HuH-7 (cell line): ENCODE results near the gene IRGQ.
"Not testable (repeated sequence)": the region's sequence is repeated elsewhere in the genome, so short reads cannot be mapped to it uniquely, and the experiment has no call there.

Experiments
- DNase-seq: peaks from one replicate; pipeline ENCODE4 v3.0.0; 2011; ENCODE audit warnings: low spot score

Gene IRGQ

DNA sequence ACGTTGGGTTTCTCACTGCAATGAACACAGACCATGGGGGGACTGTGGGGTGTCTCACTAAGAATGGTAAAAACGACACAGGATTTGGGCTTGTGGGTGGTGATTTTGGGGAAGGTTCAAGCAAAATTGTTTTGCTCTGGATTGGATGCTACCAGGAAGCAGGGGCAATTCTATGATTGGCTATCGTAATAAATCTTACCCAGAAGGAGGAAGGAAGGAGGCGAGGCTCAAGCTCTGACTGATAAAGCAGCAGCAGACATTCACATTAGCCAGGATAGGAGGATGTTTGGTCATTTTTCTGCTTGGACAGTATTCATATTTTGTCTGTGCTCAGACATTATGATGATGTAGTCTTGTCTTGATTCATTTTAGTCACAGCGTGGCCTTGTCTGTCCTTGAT lies 1.9 kb upstream of the IRGQ start:
- no peak for DNase-seq

DNA sequence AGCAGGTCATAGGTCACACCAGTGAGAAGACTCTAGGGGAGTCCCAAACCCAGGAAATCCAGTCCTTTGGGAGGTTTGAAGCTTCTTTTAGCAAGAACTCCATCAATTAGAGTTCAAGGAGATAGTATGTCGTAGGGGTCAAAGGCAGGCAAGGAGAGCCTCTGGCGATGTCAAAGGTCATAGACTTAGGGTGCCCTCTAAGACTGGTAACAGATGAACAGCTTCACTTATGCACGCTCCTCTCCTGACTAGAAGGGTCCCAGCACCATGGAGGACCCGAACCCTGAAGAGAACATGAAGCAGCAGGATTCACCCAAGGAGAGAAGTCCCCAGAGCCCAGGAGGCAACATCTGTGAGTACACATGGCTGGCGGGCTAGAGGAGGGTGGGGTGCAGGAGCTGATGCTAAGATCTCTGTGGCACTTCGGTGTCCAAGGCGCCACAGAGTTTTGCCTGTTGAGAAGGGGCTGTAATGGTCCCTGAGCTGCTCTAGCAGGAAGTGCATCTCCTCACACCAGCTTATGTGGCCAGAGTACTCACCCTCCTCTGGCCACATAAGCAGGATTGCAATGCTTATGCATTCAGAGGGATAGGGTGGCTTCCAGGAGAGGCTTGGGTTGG lies 1.0 kb upstream of the IRGQ start:
- no peak for DNase-seq

DNA sequence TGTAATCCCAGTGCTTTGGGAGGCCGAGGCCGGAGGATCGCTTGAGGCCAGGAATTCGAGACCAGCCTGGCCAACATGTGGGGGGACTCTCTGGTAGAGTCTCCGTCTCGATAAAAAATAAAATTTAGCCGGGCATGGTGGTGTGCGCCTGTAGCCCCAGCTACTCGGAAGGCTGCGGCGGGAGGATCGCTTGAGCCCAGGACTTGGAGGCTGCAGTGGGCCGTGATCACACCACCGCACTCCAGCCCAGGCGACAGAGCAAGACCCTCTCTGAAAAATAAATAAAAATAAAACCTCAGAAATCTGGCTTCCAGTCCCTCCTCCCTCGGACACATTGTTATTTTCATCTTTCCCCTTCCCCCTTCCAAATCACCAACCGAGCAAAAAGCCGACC lies 332 bp downstream of the IRGQ start:
- no peak for DNase-seq

DNA sequence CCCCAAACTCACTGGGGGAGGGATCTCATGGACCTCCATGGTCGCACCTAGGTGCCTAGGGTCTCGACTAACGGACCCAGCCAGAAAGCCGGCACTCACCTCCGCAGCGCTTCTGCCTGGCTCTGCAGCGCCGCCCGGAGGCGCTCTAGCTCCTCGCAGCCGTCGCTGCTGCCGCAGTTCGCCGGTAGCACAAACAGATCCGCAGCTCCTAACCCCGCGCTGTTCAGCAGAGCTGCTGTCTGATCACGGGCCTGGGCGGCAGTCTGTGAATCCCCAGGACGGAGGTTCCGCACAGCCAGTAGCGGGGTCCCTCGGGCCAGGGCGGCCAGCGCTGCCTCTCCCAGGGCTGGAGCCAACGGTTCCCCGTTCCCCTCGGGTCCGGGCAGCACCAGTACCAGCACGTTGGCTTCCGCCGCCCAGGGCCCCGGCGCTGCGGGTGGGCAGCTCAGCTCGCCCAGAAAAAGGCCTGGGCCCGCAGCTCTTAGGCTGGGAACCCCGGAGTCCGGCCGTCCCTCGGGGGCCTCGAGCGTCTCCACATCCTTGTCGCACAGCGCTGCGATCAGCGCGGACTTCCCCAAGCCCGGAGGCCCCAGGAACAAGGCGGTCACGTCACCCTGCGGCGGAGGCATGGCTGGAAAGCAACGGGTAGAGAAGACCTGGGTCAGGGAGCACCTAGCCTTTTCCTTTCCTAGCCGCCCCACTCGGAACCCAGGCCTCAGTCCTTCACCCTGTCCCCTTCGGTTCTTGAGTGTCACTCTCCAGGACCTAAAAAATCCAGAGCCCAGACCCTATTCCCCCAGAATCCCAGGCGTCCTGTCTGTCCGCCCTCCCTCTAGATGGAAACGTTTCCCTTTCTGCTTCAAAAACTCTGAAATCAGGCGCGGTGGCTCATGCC lies 977 bp downstream of the IRGQ start:
- DNase-seq: peak; percentile 78

DNA sequence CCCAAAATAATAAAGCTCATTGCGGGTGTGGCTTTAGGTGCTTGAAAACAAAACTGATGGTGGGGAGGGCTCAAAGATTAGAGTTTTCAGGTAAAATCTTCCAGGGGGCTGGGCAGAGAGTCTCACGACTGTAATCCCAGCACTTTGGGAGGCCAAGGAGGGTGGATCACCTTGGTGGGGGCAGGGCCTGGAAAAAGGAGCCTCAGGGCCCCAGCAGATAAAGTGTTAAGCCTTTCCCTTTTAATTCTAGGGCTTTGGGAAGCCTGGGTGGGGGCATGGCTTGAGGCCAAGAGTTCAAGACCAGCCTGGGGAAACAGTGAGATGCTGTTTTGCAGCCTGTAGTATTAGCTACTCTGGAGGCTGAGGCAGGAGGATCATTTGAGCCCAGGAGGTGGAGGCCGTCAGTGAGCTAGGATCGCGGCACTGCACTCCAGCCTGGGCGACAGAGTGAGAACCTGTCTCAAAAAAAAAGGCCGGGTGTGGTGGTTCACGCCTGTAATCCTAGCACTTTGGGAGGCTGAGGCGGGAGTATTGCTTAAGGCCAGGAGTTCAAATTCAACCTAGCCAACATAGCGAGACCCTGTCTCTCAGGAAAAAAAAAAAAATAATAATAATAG lies 1.7 kb downstream of the IRGQ start:
- DNase-seq: no peak

DNA sequence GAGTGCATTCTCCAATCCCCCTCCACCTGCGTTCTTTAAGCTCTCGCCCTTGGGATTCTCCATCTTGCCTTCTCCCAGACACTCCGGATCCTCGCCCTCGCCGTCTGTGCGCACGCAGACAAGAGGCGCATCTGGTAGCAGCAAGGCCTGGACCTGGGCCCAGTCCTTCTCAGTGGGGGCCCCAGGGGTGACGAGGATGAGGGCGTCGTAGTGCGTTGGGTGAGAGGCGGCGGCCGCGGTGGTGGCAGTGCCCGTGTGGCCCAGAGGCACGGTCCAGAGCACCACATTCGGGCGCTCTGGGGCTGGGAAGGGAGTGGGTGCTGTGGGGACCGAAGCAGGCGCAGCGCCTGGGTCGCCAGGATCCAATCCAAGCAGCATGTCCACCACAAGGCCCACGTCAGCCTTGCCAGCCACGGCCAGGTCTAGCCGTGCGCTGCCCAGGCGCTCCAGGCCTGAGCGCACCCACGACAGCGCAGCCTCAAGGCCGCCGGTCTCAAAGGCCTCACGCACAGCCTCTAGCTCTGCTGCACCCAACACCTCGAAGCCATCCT lies 3.1 kb downstream of the IRGQ start:
- no peak for DNase-seq

DNA sequence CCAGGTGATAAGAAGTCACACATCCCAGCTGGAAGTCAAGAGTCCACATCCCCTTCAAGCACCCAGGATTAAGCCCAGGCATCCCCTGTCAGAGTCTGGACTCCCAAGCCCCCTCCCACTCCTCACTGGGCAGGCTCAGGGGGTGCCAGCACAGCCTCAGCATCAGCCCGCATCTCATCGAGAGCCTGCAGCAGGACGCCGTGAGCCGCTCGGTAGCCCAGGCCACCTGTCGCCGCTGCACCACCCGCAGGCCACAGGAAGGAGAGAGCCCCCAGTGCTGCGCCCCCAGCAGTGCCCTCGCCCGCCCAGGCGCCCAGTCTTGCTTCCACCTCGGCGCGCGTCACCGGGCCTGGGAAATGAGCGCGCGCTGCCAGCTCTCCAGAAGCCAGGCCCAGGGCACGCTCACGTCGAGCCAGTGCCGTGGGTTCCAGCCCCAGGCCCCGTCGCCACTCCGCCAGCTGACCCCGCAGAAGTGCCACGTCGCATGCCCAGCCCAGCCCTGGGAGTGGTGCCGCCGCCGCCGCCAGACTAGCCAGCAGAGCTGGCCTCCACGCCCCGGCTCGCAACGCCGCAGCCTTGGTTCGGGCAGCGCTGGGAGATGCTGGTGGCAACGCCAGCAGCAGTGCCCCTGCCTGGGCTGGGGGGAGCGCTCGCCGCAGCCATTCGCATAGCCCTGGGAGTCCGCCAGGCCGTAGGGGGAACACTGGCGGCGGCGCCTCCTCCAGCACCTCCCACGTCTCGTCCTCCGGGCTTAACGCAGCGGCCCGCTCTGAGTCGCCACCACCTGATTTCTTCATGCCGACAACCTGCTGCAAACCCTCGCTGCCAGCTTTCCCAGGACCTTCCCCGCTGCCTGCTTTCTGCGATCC lies 3.8 kb downstream of the IRGQ start:
- DNase-seq: no peak

DNA sequence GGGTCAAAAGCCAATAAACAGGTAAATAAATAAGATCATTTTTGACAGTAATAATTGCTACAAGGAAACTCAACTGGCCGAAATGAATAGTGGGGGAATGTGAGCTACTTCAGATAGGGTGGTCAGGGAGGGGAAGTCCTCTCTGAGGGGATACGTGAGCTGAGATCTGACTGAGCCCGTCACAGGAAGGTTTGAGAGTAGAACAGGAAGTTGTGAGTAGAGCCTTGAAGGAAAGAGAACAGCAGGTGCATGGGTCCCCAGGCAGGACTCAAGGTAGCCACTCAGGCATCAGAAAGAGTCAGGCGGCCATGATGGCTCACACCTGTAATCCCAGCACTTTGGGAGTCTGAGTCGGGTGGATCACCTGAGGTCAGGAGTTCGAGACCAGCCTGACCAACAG lies 6.3 kb downstream of the IRGQ start:
- DNase-seq: no peak

DNA sequence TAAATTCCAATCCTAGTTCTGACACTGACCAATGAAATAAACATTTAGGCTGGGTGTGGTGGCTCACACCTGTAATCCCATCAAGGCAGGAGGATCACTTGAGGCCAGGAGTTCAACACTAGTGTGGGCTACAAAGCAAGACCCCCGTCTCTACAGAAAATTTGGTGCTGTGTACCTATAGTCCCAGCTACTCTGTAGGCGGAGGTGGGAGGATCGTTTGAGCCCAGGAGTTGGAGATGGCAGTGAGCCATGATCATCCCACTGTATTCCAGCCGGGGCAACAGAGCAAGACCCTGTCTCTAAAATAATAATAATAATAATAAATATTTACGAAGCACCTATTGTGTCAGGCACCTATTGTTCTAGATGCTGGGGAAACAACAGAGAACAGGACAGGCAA lies 6.7 kb downstream of the IRGQ start:
- DNase-seq: no peak

DNA sequence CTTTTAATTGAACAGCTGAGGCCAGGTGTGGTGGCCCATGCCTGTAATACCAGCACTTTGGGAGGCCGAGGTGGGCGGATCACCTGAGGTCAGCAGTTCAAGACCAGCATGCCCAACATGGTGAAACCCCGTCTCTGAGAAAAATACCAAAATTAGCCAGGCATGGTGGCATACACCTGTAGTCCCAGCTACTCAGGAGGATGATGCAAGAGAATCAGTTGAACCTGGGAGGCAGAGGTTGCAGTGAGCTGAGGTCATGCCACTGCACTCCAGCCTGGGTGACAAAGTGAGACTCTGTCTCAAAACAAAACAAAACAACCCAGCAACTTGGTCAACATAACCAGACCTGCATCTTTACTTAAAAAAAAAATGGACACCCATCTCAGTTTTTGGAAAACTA lies 8.9 kb downstream of the IRGQ start:
- not testable (repeated sequence) for DNase-seq

DNA sequence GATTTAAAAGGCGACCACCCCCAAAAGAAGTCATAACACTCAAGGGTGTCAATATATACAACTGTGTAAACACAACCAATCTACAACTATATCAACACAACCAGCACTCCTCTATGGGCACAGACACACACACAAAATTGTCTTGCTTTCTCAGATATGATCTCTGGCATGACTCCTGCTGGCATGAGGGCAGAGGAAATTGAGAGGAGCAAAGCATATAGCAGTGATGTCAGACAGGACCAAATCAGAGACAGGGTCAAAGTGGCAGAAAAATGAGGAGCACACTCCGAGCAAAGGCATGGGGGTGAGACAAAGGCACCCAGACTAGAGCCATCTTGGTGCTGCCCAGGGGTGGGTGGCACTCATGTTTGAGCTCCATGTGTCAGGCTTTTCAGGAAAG lies 9.6 kb downstream of the IRGQ start:
- no peak for DNase-seq

DNA sequence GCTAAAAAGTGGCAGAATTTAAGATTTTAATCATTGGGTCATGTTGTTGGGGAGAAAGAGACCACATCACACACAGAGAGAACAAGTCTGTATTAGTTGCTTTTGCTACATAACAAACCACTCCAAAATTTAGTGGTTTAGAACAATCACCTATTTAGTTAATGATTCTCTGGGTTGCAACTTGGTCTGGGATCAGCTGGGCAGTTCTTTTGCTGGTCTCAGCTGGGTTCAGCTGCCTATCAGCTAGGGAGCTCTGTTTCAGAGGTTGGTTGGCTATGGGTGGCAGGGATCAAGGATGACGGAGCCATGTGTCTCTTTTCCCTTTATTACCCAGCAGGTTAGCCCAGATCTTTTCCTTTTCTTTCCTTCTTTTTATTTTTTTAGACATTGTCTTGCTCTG lies 11.4 kb downstream of the IRGQ start:
- no peak for DNase-seq

DNA sequence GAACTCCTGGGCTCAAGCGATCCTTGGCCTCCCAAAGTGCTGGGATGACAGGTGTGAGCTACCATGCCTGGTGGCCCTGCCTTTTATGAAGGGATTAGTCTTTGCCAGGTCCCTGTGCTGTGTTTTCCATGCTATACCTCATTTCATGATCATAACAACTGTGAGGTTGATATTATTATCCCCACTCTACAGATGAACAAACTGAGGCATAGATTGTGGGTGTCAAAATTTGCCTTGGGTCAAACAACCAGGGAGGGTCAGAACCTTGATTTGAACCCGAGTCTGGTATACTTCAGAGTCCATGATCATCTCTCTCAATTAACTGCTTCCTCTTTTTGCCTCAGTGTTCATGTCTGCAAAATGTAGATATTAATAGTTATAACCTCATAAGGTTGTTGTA lies 13.4 kb downstream of the IRGQ start:
- no peak for DNase-seq

DNA sequence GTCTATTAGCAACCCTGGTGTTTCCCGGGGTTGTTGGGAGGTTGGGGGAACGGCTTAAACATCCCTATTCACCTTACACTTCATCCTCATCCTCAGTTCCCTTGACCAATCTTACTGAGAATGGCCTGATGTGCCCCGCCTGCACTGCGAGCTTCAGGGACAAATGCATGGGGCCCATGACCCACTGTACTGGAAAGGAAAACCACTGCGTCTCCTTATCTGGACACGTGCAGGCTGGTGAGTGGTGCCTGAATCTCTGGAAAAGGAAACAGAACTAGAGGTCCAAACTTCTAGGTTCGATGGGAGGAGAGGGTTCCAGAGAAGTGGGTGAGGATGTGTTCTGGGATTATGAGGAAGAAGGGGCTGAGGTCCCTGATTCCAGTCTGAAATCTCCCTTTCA lies 14.5 kb downstream of the IRGQ start:
- no peak for DNase-seq

DNA sequence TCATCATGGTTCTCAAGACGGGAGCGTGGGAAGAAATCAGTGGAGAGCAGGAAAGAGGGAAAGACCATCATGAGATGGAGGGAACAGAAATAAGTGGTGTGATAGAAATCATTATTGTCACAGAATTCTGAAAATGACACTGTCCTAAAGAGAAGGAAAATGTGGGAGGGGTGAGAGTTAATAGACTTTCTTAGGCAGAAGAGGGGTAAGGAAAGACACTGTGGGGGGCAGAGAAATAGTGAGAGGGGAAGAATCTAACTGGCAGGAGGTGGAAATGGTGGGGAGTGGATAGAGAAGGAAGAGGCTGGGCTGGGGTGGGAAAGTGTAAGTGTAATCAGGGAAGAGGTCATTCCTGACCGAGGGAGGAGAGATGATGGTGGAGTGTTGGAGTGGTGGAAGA lies 17.1 kb downstream of the IRGQ start:
- no peak for DNase-seq

DNA sequence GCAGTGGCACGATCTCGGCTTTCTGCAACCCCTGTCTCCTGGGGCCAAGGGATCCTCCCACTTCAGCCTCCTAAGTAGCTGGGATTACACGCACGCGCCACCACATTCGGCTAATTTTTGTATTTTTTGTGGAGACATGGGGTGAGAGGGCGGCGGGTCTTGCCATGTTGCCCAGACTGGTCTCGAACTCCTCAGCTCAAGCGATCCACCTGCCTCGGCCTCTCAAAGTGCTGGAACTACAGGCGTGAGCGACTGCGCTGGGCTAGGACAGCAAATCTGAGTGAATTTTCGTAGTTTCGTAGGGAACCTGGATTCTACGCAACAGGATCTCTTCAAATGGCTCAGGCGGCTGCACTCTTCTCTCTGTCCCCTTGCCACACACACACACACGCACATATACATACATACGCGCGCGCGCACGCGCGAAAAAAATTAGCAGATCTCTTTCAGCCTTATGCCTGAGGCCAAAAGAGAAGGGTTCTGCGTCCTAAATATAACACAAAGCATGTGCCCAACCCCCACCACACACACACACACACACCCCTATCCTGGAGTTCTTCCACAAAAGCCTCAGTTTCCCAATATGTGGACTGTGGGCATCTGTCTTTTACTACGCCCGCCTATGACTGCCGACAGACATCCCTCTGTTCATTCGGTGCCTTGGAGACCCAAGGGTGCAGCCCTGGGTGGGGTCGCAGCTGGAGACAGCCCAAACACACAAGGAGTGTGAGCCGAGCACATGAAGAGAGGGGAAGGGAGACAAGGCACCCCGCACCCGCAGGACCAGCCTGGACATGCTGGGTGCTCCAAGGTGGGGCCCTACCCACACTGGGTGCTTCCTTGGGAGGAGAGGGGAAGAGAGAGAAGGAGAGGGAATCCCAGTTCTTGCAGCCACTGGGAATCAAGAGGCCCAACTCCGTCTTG lies 19.7 kb downstream of the IRGQ start:
- no peak for DNase-seq

DNA sequence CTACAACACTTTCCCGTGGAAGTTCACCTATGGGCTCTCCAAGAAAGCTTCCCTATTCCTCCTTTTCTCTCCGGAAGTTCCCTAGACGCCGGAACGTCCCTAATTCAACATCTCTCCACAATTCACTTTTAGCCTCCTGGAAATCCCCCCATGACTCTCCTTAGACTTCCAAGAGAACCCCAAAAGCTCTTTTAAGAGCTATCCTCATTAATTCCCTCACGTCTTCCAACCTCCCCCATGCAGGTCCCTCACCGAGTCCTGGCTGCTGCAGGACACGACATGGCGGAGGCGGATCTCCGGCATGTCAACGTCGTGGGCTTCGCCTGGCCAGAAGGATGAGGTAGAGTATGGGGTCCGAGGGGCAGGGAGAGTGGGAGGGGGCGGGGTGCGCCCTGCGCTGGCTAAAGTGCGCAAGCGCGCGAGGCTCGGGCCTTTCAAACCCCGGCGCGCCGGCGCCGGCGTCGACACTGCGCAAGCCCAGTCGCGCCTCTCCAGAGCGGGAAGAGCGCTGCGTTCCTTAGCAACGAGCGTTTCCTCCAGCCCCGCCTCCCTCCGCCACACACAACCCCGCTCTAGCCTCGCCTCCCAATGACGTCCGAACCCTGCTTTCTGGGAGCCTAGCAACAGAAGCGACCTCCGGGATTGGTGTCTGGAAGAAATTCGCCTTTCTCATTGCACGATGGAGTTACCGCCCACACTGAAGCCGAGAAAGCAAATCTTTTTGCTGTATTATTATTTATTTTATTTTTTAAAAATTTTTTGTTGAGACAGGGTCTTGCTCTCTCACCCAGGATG lies 20.6 kb downstream of the IRGQ start, which contains the start of the genes PINLYP and XRCC1:
PINLYP (plus strand) TSS at position 646 of the 795 bp plus-strand sequence. CDS start 1,391 bp downstream, outside the sequence.
XRCC1 (minus strand) TSS at position 372 of the 795 bp plus-strand sequence; CDS start at position 303, 69 bp downstream.
- DNase-seq: peak; percentile 97

DNA sequence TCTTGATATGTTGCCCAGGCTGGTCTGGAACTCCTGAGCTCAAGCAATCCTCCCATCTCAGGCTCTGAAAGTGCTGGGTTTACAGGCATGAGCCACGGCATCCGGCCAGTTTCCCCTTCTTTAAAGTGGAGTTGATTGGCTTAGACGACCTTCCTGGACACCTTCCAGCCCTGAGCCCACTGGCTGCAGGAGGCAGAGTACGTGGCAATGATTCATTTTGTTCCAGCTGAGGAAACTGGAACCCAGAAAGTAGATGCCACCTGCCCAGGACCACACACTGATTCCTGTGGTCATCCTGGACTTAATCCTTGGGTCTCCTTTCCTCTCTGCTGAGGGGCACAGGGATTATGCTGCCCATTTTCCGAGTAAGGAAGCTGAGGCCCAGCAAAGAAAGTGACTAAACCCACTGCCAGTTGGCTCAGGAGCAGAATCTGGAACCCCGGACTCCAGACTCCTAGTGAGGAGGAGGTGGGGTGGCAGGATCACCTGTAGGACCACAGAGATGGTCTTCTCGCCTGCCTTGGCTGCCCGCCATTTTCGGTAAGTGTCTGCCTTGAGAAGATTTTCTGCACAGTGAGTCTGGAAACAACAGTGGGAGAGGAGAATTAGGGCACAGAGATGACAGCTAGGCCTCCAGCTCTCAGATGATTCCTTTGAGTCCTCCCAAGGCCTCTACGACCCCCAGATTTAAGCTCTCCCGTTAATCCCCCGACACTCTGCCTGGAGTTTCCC lies 21.3 kb downstream of the IRGQ start:
- DNase-seq: no peak

DNA sequence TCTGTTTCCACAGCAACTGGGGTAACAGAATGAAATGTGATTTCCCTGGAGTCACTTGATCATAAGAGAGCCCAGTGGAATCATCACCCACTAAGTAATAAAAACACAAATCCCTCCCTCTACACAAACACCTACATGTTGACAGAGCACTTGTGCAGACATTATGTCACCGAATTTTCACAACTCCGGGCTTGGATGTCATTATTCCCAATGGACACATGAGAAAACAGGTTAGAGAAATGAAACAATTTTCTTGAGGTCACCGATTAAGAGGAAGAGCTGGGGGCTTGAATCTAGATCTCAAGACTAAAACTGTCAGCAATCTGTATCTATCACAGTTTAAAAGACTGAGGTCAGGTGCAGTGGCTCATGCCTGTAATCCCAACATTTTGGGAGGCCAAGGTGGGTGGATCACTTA lies 23.8 kb downstream of the IRGQ start:
- DNase-seq: peak; percentile 46
